NCI-H748 treated with DMSO at 0.1 percent for 48 hours (cell line): ENCODE results near the gene HPSE2.

ENCODE experiments used
- DNase-seq: peaks from one replicate; lab custom pipeline; 2025; lab: John Stamatoyannopoulos, UW

The HPSE2 gene

GRCh38 chr10:99161165-99161564 lies 74.5 kb downstream of the HPSE2 start:
- no peak for DNase-seq

GRCh38 chr10:99143651-99144050 lies 92.0 kb downstream of the HPSE2 start:
- no peak for DNase-seq

- DNase-seq, result no peak
Observed at GRCh38 chr10:99143011-99143410, 92.6 kb downstream of the HPSE2 start.

GRCh38 chr10:99132897-99133296 lies 102.8 kb downstream of the HPSE2 start:
- DNase-seq, result peak; percentile 6

DNA sequence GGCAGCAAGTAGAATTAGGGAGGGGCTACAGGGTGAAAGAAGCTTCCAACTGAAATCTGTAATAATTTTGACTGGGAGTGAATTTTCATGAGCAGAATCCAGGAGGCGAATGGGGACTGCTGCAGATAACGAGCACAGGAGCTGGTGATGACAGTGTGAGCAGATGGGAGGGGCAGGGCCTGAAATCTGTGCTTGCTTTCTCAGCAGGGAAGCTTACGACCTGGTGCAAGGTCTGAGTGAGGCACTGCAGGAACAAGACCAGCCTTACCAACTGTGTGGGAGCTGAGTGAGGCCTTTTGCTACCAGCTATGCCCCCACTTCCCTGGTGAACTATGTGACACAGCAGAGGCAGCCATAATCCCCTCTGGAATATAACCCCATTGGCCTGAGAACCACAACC lies 109.8 kb downstream of the HPSE2 start:
- DNase-seq, result no peak

DNA sequence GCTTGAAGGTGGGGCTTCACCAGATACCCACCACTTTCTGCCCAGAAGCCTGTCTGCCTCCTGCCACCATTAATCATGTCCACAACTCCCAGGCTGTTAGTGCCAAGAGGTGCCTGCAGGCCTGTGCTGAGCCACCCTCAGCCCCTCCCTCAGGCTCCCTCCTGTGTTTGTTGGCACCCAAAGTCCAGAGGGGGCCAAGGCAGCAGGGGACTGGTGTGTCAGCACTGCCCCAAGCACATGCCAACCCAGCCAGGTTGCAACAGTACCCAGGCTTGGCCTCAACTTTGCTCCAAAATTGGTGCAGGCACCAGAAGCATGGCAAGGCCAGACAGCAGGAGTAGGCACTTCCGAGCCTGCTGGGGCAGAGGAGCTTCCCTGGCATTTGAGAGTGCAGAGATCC lies 111.3 kb downstream of the HPSE2 start:
- DNase-seq, result no peak

DNA sequence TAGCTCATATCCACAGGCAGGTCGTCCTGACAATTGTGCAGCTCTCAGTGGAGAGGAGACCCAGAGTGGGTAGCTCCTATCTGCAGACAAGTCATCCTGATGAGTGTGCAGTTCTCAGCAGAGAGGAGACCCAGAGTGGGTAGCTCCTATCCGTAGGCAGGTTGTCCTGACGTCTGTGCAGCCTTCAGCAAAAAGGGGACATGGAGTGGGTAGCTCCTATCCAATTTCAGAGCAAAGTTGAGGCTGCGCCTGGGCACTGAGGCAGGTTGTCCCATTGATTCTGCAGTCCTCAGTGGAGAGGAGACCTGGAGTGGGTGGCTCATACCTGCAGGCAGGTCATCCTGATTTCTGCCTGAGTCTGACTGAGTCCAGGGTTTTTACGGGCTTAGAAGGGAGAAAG lies 111.8 kb downstream of the HPSE2 start:
- DNase-seq, result no peak

GRCh38 chr10:99123336-99123735 lies 112.3 kb downstream of the HPSE2 start:
- no peak for DNase-seq

- no peak for DNase-seq
Observed at GRCh38 chr10:99119258-99119748, 116.3 kb downstream of the HPSE2 start.

- DNase-seq, result no peak
Observed at GRCh38 chr10:99115703-99116102, 119.9 kb downstream of the HPSE2 start.

GRCh38 chr10:99085358-99085757 lies 150.3 kb downstream of the HPSE2 start:
- no peak for DNase-seq

DNA sequence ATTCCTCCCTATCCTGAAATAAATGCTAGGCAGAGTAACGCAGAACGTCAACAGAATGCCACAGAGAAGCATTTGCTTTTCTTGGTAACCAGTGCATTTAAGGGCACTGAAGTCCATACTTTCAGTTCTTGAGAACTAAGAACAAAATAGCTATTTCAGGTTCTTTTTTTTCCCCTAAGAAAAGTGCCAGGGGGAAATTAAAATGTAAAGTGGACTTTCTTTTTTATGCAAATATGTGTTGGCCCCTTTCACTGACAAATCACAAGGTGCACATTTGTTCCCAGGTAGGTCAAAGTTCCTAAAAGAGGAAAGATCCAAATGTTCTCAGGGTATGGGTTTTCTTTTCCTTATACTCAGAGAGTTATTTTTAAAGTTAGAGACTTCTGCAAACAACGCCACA lies 151.5 kb downstream of the HPSE2 start:
- DNase-seq, result no peak

- no peak for DNase-seq
Observed at GRCh38 chr10:99080275-99080945, 155.2 kb downstream of the HPSE2 start.

GRCh38 chr10:99062591-99062990 lies 173.1 kb downstream of the HPSE2 start:
- no peak for DNase-seq

- DNase-seq, result no peak
Observed at GRCh38 chr10:99058762-99059161, 176.9 kb downstream of the HPSE2 start.

DNA sequence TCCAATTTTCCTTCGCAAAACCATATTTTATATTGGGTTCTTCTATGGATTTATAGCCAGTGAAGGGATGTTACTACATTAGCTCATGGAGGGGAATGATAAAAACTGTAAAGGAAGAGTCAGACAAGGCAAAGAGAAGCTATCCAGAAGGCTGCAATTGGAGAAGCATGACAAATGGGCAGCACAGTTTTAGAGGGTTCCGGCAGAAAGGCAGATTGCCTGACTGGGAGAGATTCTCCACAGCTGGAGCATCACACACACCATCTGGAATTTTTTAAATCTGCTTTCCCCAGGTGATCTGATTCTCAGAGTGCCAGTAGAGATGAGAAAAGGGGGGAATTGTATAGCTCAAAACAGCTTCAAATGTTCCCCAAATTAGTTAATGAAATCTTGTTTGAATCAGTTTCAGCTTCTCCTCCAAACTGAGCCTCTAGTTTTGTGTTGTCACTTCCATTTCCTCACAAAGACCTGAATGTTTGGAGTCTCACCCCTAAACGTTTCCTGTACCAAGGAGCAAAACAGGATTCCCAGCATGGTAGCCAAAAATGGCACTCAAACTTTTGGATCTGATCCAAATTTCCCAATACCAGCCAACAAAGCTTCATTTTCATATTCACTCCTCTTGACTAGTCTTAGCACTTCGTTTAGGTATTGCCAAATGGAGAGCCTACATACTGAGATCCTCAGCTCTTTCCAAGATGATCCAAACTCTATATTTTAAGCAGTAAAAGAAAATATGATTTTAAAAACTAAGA lies 177.5 kb downstream of the HPSE2 start:
- no peak for DNase-seq

- no peak for DNase-seq
Observed at GRCh38 chr10:99045671-99046070, 190.0 kb downstream of the HPSE2 start.

DNA sequence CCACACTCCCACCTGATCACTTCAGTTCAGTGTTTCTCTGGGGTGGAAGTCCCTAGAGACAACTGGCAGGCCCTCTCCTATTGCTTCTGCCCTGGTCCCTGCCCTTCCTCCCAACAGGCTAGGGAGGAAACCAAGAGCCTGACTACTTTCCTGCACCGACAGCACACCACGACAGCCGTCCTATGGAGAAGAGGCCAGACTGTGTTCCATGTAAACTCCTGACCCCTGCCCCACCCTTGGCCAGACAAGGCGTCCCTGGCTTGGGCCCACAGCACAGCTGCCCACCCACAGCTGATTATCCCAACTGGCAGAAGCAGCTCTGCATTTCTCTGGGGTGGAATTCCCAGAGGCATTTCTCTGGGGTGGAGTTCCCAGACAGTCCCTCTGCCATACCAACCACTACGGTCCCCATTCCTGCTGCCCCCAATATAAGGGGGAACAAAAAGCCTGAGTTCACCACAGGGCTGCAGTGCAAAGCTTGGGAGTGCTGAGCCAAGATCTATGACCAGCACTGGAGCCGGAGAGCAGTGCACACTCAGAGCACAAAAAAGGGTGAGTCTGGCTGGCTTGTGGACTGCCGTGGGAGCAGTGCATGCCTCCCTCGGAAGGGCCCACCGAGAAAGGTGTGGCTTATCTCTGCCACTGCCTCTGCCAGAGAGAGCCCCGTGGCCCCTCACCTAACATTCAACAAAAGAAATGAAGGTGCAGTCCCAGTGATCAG lies 193.4 kb downstream of the HPSE2 start:
- DNase-seq, result no peak

DNA sequence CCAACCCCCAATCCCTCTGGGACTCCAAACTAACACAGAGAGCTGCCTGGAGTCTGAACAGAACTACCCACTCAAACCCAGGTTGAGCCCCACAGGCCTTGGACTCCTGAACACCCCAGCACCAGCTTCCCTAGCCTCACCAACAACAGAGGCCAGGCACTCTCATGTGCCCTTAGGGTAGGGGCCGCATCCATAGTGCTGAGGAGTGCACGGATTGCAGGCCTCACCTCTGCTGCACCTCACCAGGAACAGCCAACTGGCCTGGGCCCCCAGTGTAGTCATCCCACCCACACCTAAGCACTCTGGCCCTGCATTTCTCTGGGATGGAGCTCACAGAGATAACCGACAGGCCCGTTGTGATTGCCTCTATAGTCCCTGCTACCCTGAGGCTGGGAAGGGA lies 194.2 kb downstream of the HPSE2 start:
- no peak for DNase-seq

DNA sequence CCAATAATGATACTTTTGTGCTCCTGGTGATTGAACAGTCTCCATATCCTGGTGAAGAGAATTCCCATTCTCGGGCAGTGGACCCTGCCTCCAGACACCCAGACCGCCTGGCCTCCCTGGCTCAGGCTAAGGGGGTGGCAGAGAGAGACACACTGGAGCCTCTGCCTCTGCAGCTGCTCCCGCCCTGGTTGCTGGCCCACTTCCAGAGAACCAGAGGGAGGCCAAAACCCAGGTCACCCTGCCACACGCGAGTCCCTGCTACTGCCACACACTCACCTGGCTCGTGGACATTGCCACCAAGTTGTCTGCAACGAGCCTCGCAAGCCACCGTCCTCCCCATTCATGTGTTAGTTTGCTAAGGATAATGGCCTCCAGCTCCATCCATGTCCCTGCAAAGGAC lies 221.8 kb downstream of the HPSE2 start:
- no peak for DNase-seq

GRCh38 chr10:99010286-99010685 lies 225.4 kb downstream of the HPSE2 start:
- no peak for DNase-seq

- DNase-seq, result no peak
Observed at GRCh38 chr10:99008054-99008453, 227.6 kb downstream of the HPSE2 start.

DNA sequence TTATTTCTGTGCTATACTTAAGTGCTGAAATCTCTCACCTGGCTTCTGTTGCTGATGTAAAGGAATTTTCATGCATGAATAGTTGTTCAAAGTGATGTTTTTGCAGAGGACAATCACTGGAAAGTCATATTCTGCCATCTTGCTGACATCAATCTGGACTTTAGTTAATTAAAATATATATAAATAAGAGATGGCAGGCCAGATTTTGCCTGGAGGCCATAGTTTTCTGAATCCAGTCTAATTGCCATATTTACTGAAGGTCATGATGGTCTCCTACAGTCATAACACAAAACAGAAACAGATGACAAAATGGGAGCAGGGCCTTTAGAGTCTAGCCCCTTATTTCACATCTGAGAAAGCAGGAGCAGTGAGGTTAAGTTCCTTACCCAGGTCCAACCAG lies 228.2 kb downstream of the HPSE2 start:
- no peak for DNase-seq
